DND-41 (cell line): ENCODE results near the gene VWF.

ENCODE experiments used
- ATAC-seq: fragments of 200-7000 bp; cut with Tn5 transposase; 3 replicates; pipeline ENCODE4 v1.9.1; 2021; ENCODE audit warnings: low read depth; ENCODE audit not compliant: insufficient read depth
- DNase-seq: peaks from one replicate; pipeline ENCODE4 v3.0.0-alpha.2; 2020
- H2AFZ ChIP-seq: 2 replicates; pipeline ENCODE4 v1.6.0; 2012; ENCODE audit warnings: low read depth, low read length
- H3K27ac ChIP-seq: 2 replicates; pipeline ENCODE4 v1.5.1; 2012; ENCODE audit warnings: low read length, inconsistent platforms
- H3K27me3 ChIP-seq: fragments of 200-600 bp; sonication (generic); 2 replicates; pipeline ENCODE4 v1.6.0; 2012; ENCODE audit warnings: low read length, mild to moderate bottlenecking, inconsistent platforms; ENCODE audit not compliant: insufficient read depth, poor library complexity
- H3K36me3 ChIP-seq: 2 replicates; pipeline ENCODE4 v1.5.1; 2012; ENCODE audit warnings: low read length, inconsistent platforms; ENCODE audit not compliant: insufficient read depth
- H3K4me1 ChIP-seq: 2 replicates; pipeline ENCODE4 v1.5.1; 2012; ENCODE audit warnings: mild to moderate bottlenecking, low read length; ENCODE audit not compliant: insufficient read depth
- H3K4me2 ChIP-seq: 2 replicates; pipeline ENCODE4 v1.6.0; 2012; ENCODE audit warnings: mild to moderate bottlenecking, moderate library complexity, low read length, inconsistent platforms; ENCODE audit not compliant: insufficient read depth
- H3K4me3 ChIP-seq, 2 experiments: fragments of 200-600 bp in 1 of 2; shearing (Covaris generic) in 1 of 2; 2 replicates each; pipeline ENCODE4 v1.5.1; 2012 to 2016; ENCODE audit warnings: inconsistent platforms in 2 of 2, low read length in 2 of 2, mild to moderate bottlenecking in 2 of 2, low read depth in 1 of 2, moderate library complexity in 1 of 2
- H3K79me2 ChIP-seq: 2 replicates; pipeline ENCODE4 v1.6.0; 2012; ENCODE audit warnings: low read length, inconsistent platforms; ENCODE audit not compliant: insufficient read depth
- H3K9ac ChIP-seq: 2 replicates; pipeline ENCODE4 v1.6.0; 2012; ENCODE audit warnings: low read depth, mild to moderate bottlenecking, inconsistent platforms, low read length, moderate library complexity
- H3K9me3 ChIP-seq: 2 replicates; pipeline ENCODE4 v1.5.1; 2012; ENCODE audit warnings: low read length, moderate library complexity, mild to moderate bottlenecking, inconsistent platforms; ENCODE audit not compliant: insufficient read depth, severe bottlenecking
- H4K20me1 ChIP-seq: 2 replicates; pipeline ENCODE4 v1.6.0; 2012; ENCODE audit warnings: low read length; ENCODE audit not compliant: insufficient read depth
- EZH2 ChIP-seq: IDR thresholded peaks from 3 replicates; pipeline ENCODE4 v1.6.1; 2012; ENCODE audit warnings: borderline replicate concordance, low read depth, mild to moderate bottlenecking, moderate library complexity, low read length, inconsistent platforms; ENCODE audit not compliant: severe bottlenecking
- TF ChIP-seq, protein P1 (sequence below): IDR thresholded peaks from 2 replicates; pipeline ENCODE4 v1.5.1; 2012; ENCODE audit warnings: borderline replicate concordance, low read length, moderate library complexity, mild to moderate bottlenecking; ENCODE audit not compliant: poor library complexity, severe bottlenecking; ENCODE audit errors: extremely low read depth

The VWF gene

DNA sequence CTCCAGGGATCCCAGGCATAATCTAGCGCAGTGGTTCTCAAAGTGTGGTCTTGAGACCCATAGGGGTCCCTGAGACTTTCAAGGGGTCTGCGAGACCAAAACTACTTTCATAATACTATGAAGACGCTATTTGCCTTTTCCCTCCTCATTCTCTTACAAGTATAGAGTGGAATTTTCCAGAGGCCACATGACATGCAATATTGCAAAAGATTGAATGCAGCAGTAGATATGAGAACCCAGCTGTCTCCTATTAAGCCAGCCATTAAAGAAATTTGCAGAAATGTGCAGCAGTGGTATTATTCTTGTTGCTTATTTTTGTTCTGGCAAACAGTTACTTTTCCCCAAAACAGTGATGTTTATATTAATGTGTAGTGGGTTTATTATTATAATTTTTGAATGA is 62.8 kb downstream of the VWF start:
- Histone ChIP-seq H3K4me3 (no peak overlapping the region), H3K9me3 (no peaks in the 10 kb centered on the region), H3K4me2 (no peak overlapping the region), H4K20me1 (peaks cover 17% of the 10 kb centered on the region; the same call in 1 of the 2 replicates), H3K4me1 (no peaks in the 10 kb centered on the region), H2AFZ (no peak overlapping the region), H3K27ac (no peak overlapping the region), H3K27me3 (peaks cover 4% of the 10 kb centered on the region), H3K9ac (no peak overlapping the region), H3K79me2 (no peaks in the 10 kb centered on the region), H3K36me3 (no peaks in the 10 kb centered on the region)
- DNase-seq (no peak), ATAC-seq (no peak)
- no peak for TF ChIP-seq EZH2
- TF ChIP-seq, protein P1, sequence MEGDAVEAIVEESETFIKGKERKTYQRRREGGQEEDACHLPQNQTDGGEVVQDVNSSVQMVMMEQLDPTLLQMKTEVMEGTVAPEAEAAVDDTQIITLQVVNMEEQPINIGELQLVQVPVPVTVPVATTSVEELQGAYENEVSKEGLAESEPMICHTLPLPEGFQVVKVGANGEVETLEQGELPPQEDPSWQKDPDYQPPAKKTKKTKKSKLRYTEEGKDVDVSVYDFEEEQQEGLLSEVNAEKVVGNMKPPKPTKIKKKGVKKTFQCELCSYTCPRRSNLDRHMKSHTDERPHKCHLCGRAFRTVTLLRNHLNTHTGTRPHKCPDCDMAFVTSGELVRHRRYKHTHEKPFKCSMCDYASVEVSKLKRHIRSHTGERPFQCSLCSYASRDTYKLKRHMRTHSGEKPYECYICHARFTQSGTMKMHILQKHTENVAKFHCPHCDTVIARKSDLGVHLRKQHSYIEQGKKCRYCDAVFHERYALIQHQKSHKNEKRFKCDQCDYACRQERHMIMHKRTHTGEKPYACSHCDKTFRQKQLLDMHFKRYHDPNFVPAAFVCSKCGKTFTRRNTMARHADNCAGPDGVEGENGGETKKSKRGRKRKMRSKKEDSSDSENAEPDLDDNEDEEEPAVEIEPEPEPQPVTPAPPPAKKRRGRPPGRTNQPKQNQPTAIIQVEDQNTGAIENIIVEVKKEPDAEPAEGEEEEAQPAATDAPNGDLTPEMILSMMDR, result no peak

DNA sequence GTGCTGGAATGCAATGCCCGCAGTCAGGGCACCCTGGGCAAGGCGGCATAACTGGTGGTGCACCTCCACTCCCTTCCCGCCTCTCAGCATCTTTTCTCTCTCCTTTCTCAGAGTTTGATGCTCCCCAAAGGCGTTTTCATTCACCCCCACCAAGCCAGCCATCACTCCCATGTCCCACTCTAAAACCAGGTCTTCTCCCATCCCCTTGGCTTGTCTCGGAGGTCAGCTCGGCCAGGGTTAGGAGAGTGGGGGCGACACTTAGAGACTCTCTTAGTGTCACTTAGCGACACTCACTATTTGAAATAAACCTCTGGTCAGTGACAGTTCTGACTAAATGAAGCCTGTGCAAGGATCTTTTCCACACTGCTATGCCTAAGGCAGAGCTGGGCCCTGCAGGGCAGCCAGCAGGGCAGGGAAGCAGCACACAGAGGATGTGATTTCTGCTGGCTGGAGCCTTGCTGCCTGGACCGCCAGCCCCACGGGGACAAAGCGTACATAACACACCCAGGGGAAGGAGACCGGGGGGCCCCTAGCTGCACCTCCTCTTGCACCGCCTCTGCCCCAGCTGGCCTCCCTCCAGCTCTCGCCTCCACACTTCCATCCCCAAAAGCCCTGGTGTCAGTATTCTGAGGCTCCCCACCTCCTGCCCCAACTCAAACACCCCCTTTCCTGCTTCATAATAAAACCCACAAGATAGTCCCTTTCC is 64.5 kb downstream of the VWF start:
- Histone ChIP-seq H2AFZ (no peak overlapping the region), H3K4me3 (no peak overlapping the region), H3K9ac (no peak overlapping the region), H3K9me3 (no peaks in the 10 kb centered on the region), H3K27me3 (no peaks in the 10 kb centered on the region), H3K27ac (no peak overlapping the region), H3K4me2 (no peak overlapping the region), H4K20me1 (0 out of 2 replicates have a peak, but pooled peaks cover 9% of the 10 kb centered on the region), H3K36me3 (no peaks in the 10 kb centered on the region), H3K4me1 (no peaks in the 10 kb centered on the region), H3K79me2 (no peaks in the 10 kb centered on the region)
- ATAC-seq (no peak), DNase-seq (no peak)
- TF ChIP-seq, protein P1, result no peak
- no peak for TF ChIP-seq EZH2

DNA sequence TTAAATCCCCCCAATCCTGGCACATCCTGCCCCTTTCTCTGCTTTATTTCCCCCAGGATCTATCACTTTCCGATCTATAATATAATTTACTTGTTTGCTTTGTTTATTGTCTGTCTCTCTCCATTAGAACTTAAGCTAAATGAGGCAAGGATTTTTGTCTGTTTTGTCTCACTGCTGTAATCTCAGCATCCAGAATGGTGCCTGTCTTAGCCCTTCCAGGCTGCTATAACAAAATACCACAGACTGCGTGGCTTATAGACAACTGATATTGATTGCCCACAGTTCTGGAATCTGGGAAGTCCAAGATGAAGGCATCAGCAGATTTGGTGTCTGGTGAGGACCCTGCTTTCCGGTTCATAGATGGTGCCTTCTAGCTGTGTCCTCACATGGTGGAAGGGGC is 65.2 kb downstream of the VWF start:
- H4K20me1 ChIP-seq, result 0 out of 2 replicates have a peak, but pooled peaks cover 9% of the 10 kb centered on the region
- DNase-seq, result no peak
- H3K36me3 ChIP-seq, result no peaks in the 10 kb centered on the region
- no peak overlapping the region for H3K4me2 ChIP-seq
- H3K9me3 ChIP-seq, result no peaks in the 10 kb centered on the region
- no peak overlapping the region for H2AFZ ChIP-seq
- TF ChIP-seq, protein P1, result no peak
- no peak for TF ChIP-seq EZH2
- no peak overlapping the region for H3K4me3 ChIP-seq
- ATAC-seq, result no peak
- H3K4me1 ChIP-seq, result no peaks in the 10 kb centered on the region
- H3K27ac ChIP-seq, result no peak overlapping the region
- no peak overlapping the region for H3K9ac ChIP-seq
- H3K27me3 ChIP-seq, result no peaks in the 10 kb centered on the region
- H3K79me2 ChIP-seq, result no peaks in the 10 kb centered on the region
